ENCODE measurements around the gene KDM4C. TPM values are rescaled to one million over a fixed set of nuclear protein-coding genes. Genes with fewer than 3 reads are reported as not detected.

The KDM4C gene
- total and polyA plus RNA-seq, 11 donors, result 4.4 to 19.9 (median 13.3) TPM

DNA sequence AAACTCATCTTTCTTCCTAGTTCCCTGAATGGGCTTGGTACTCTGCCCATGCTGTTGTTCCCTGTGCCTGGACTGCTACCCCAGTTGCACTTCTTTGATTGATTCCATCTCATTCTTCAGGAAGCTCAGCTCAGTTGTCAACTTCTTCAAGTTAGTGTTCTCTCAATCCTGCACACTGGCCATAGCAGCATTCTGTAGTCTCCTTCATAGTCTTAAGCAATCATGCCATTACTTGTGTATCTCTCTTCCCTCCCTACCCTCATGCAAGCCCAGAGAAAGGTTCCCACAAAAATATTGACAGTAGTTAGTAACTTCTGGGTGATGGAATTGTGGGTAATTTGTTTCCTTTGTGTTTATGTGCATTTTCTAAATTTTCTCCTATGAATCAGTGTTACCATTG lies 5.5 kb downstream of the KDM4C start:
- peaks cover 0 to 4% (median 0%) of the 10 kb centered on the region in 12 donors for H3K9me3 ChIP-seq
- no peak for DNase-seq
- H3K4me1 ChIP-seq, result peaks cover 0 to 24% (median 13%) of the 10 kb centered on the region in 12 donors
- intact Hi-C loops (cut with DNase I), result no loop called here
- no peaks in the 10 kb centered on the region for H3K36me3 ChIP-seq
- H3K27me3 ChIP-seq, result no peaks in the 10 kb centered on the region
- no peak overlapping the region for H3K4me3 ChIP-seq
- TF ChIP-seq, protein P1, sequence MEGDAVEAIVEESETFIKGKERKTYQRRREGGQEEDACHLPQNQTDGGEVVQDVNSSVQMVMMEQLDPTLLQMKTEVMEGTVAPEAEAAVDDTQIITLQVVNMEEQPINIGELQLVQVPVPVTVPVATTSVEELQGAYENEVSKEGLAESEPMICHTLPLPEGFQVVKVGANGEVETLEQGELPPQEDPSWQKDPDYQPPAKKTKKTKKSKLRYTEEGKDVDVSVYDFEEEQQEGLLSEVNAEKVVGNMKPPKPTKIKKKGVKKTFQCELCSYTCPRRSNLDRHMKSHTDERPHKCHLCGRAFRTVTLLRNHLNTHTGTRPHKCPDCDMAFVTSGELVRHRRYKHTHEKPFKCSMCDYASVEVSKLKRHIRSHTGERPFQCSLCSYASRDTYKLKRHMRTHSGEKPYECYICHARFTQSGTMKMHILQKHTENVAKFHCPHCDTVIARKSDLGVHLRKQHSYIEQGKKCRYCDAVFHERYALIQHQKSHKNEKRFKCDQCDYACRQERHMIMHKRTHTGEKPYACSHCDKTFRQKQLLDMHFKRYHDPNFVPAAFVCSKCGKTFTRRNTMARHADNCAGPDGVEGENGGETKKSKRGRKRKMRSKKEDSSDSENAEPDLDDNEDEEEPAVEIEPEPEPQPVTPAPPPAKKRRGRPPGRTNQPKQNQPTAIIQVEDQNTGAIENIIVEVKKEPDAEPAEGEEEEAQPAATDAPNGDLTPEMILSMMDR (IDR thresholded peaks at IDR 0.05), result no peak
- TF ChIP-seq POLR2A (IDR thresholded peaks at IDR 0.05), result no peak
- H3K27ac ChIP-seq, result no peak overlapping the region
- no peak for ATAC-seq

DNA sequence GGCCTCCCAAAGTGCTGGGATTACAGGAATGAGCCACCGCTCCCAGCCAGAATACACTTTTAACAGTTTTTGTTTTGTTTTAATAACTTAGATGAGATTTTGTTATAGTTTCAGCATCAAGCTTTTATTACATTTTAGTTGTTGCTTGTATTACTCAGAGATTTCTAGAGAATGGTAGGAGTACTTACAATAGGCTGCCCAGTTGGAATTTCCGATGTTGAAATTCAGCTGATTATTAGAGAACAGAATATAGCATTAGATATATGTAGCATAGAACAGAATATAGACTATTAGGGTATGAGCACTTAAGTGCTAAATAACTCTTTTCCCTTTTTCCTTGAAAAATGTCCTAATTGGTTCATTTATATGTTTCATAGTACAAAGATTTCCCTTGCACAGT lies 6.2 kb downstream of the KDM4C start:
- ATAC-seq, result no peak
- Histone ChIP-seq H3K27me3 (no peaks in the 10 kb centered on the region), H3K4me1 (peaks cover 0 to 26% (median 14%) of the 10 kb centered on the region in 12 donors), H3K27ac (no peak overlapping the region), H3K36me3 (no peaks in the 10 kb centered on the region), H3K4me3 (no peak overlapping the region), H3K9me3 (peaks cover 0 to 4% (median 0%) of the 10 kb centered on the region in 12 donors)
- intact Hi-C loops (cut with DNase I), result no loop called here
- no peak for TF ChIP-seq POLR2A (IDR thresholded peaks at IDR 0.05)
- TF ChIP-seq, protein P1 (IDR thresholded peaks at IDR 0.05), result no peak
- no peak for DNase-seq
- 96 to 99% (median 96%) methylated on average over 2 of the region's 2 CpGs for WGBS, 4 donors

DNA sequence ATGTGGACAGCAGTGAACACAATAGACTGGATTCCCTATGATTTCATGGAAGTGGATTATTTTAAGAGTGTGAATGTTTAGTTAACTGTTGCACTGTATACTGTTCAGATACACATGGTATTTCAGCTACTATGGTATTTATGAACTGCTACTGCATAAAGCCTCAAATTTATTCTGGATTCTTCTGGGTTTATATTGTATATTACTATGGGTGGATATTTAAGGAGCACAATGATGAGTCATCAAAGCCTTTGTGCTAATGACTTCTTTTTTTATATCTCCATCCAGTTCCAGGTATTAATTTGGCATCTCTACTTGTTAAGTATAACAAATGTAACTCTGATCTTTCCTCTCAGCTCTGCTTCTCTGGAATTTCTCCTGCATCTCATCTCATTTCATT lies 6.8 kb downstream of the KDM4C start:
- H3K9me3 ChIP-seq, result peaks cover 0 to 4% (median 0%) of the 10 kb centered on the region in 12 donors
- no peak overlapping the region for H3K27ac ChIP-seq
- TF ChIP-seq, protein P1 (IDR thresholded peaks at IDR 0.05), result no peak
- no peak for TF ChIP-seq POLR2A (IDR thresholded peaks at IDR 0.05)
- H3K36me3 ChIP-seq, result no peaks in the 10 kb centered on the region
- intact Hi-C loops (cut with DNase I), result no loop called here
- no peaks in the 10 kb centered on the region for H3K27me3 ChIP-seq
- H3K4me3 ChIP-seq, result no peak overlapping the region
- peaks cover 0 to 25% (median 11%) of the 10 kb centered on the region in 12 donors for H3K4me1 ChIP-seq
- DNase-seq (no peak), ATAC-seq (no peak)

DNA sequence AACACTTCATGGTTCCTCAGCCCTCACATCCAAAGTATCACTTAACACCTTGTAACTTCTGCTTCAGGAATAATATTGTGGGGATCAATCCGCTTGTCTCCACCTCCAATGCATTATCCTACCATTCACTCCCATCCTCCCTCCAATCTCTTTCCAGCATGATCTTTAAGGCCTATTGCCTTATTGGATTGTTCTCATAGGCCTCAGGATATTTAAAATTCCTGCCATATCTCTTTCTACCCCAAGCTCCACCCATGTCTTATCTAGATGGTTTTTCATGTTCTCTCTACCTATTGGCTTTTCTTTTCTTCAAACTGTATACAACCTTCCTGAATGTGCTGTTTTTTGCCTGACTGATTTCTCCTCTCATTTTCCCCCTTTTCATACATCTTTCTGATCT lies 7.2 kb downstream of the KDM4C start:
- DNase-seq (no peak), ATAC-seq (no peak)
- intact Hi-C loops (cut with DNase I), result no loop called here
- no peaks in the 10 kb centered on the region for H3K36me3 ChIP-seq
- no peak overlapping the region for H3K4me3 ChIP-seq
- H3K4me1 ChIP-seq, result peaks cover 0 to 26% (median 8%) of the 10 kb centered on the region in 12 donors
- 47 to 100% (median 96%) methylated on average over 1 of the region's 1 CpG for WGBS, 4 donors
- peaks cover 0 to 4% (median 0%) of the 10 kb centered on the region in 12 donors for H3K9me3 ChIP-seq
- H3K27ac ChIP-seq, result no peak overlapping the region
- no peaks in the 10 kb centered on the region for H3K27me3 ChIP-seq
- TF ChIP-seq POLR2A (IDR thresholded peaks at IDR 0.05), result no peak
- TF ChIP-seq, protein P1 (IDR thresholded peaks at IDR 0.05), result no peak

Data from heart left ventricle (tissue), 16 donors.